IPS-20b (cell line): ENCODE results near the gene MBD2.
"Not testable (repeated sequence)": the region's sequence is repeated elsewhere in the genome, so short reads cannot be mapped to it uniquely, and the experiment has no call there.

Experiments
- H3K27ac ChIP-seq: one replicate; pipeline ENCODE4 v1.5.1; 2013; ENCODE audit warnings: low read length
- H3K27me3 ChIP-seq: 2 replicates; pipeline ENCODE4 v1.6.1; 2013; ENCODE audit warnings: mild to moderate bottlenecking, low read length, inconsistent platforms; ENCODE audit not compliant: insufficient read depth
- H3K36me3 ChIP-seq: 2 replicates; pipeline ENCODE4 v1.6.1; 2013; ENCODE audit warnings: low read depth, mild to moderate bottlenecking, inconsistent platforms, low read length, moderate library complexity; ENCODE audit not compliant: insufficient read depth
- H3K4me1 ChIP-seq: 2 replicates; pipeline ENCODE4 v1.6.1; 2013; ENCODE audit warnings: mild to moderate bottlenecking, control low read depth, inconsistent platforms, low read length, moderate library complexity; ENCODE audit not compliant: insufficient read depth
- H3K4me3 ChIP-seq: 2 replicates; pipeline ENCODE4 v1.5.1; 2013; ENCODE audit warnings: mild to moderate bottlenecking, low read length, inconsistent platforms
- H3K9ac ChIP-seq: 2 replicates; pipeline ENCODE4 v1.6.1; 2013; ENCODE audit warnings: low read depth, mild to moderate bottlenecking, inconsistent platforms, low read length, moderate library complexity
- H3K9me3 ChIP-seq: 2 replicates; pipeline ENCODE4 v1.6.1; 2013; ENCODE audit warnings: mild to moderate bottlenecking, low read depth, low read length, inconsistent platforms; ENCODE audit not compliant: insufficient read depth

MBD2 gene

GRCh38 chr18:54215069-54215468 is 9.4 kb downstream of the MBD2 start:
- no peak overlapping the region for H3K4me3 ChIP-seq
- H3K9ac ChIP-seq = no peak overlapping the region
- peaks cover 3% of the 10 kb centered on the region; the same call in 1 of the 2 replicates for H3K4me1 ChIP-seq
- H3K36me3 ChIP-seq = no peaks in the 10 kb centered on the region
- no peaks in the 10 kb centered on the region for H3K9me3 ChIP-seq
- H3K27me3 ChIP-seq = no peaks in the 10 kb centered on the region
- H3K27ac ChIP-seq = no peak overlapping the region

GRCh38 chr18:54210463-54210862 is 14.0 kb downstream of the MBD2 start:
- no peaks in the 10 kb centered on the region for H3K9me3 ChIP-seq
- no peaks in the 10 kb centered on the region for H3K27me3 ChIP-seq
- H3K9ac ChIP-seq = no peak overlapping the region
- no peak overlapping the region for H3K27ac ChIP-seq
- H3K36me3 ChIP-seq = no peaks in the 10 kb centered on the region
- H3K4me3 ChIP-seq = no peak overlapping the region
- no peaks in the 10 kb centered on the region for H3K4me1 ChIP-seq

- no peak overlapping the region for H3K4me3 ChIP-seq
- H3K4me1 ChIP-seq = no peaks in the 10 kb centered on the region
- H3K9me3 ChIP-seq = no peaks in the 10 kb centered on the region
- 0 out of 2 replicates have a peak, but pooled peaks cover 3% of the 10 kb centered on the region for H3K36me3 ChIP-seq
- H3K9ac ChIP-seq = no peak overlapping the region
- no peaks in the 10 kb centered on the region for H3K27me3 ChIP-seq
- no peak overlapping the region for H3K27ac ChIP-seq
Observed at GRCh38 chr18:54209471-54210180, 14.8 kb downstream of the MBD2 start.

- H3K36me3 ChIP-seq = peaks cover 31% of the 10 kb centered on the region
- no peak overlapping the region for H3K9ac ChIP-seq
- H3K27me3 ChIP-seq = no peaks in the 10 kb centered on the region
- H3K4me3 ChIP-seq = no peak overlapping the region
- H3K9me3 ChIP-seq = no peaks in the 10 kb centered on the region
- no peaks in the 10 kb centered on the region for H3K4me1 ChIP-seq
- H3K27ac ChIP-seq = no peak overlapping the region
Observed at GRCh38 chr18:54206447-54206846, 18.0 kb downstream of the MBD2 start.

GRCh38 chr18:54205959-54206358 is 18.5 kb downstream of the MBD2 start:
- Histone ChIP-seq H3K27me3 (no peaks in the 10 kb centered on the region), H3K4me1 (no peaks in the 10 kb centered on the region), H3K36me3 (peaks cover 35% of the 10 kb centered on the region), H3K4me3 (no peak overlapping the region), H3K9ac (no peak overlapping the region), H3K27ac (no peak overlapping the region), H3K9me3 (no peaks in the 10 kb centered on the region)

GRCh38 chr18:54205448-54205847 is 19.0 kb downstream of the MBD2 start:
- H3K36me3 ChIP-seq = peaks cover 38% of the 10 kb centered on the region
- not testable (repeated sequence) for H3K4me1 ChIP-seq, H3K4me3 ChIP-seq, H3K9me3 ChIP-seq, H3K27ac ChIP-seq, H3K9ac ChIP-seq, H3K27me3 ChIP-seq

GRCh38 chr18:54204883-54205282 is 19.6 kb downstream of the MBD2 start:
- H3K27ac ChIP-seq = no peak overlapping the region
- no peaks in the 10 kb centered on the region for H3K27me3 ChIP-seq
- H3K36me3 ChIP-seq = peaks cover 43% of the 10 kb centered on the region
- no peak overlapping the region for H3K4me3 ChIP-seq
- no peaks in the 10 kb centered on the region for H3K9me3 ChIP-seq
- no peak overlapping the region for H3K9ac ChIP-seq
- no peaks in the 10 kb centered on the region for H3K4me1 ChIP-seq

GRCh38 chr18:54203914-54204313 is 20.6 kb downstream of the MBD2 start:
- Histone ChIP-seq H3K9ac (no peak overlapping the region), H3K27me3 (no peaks in the 10 kb centered on the region), H3K36me3 (peaks cover 47% of the 10 kb centered on the region), H3K27ac (no peak overlapping the region), H3K4me1 (no peaks in the 10 kb centered on the region), H3K9me3 (no peaks in the 10 kb centered on the region), H3K4me3 (no peak overlapping the region)

GRCh38 chr18:54202851-54203250 is 21.6 kb downstream of the MBD2 start:
- peaks cover 47% of the 10 kb centered on the region for H3K36me3 ChIP-seq
- H3K4me3 ChIP-seq = no peak overlapping the region
- no peaks in the 10 kb centered on the region for H3K27me3 ChIP-seq
- no peaks in the 10 kb centered on the region for H3K4me1 ChIP-seq
- no peak overlapping the region for H3K27ac ChIP-seq
- no peak overlapping the region for H3K9ac ChIP-seq
- no peaks in the 10 kb centered on the region for H3K9me3 ChIP-seq

- no peak overlapping the region for H3K27ac ChIP-seq
- H3K9me3 ChIP-seq = no peaks in the 10 kb centered on the region
- no peaks in the 10 kb centered on the region for H3K27me3 ChIP-seq
- H3K9ac ChIP-seq = no peak overlapping the region
- H3K4me3 ChIP-seq = no peak overlapping the region
- no peaks in the 10 kb centered on the region for H3K4me1 ChIP-seq
- H3K36me3 ChIP-seq = peaks cover 27% of the 10 kb centered on the region
Observed at GRCh38 chr18:54197747-54198411, 26.6 kb downstream of the MBD2 start.

GRCh38 chr18:54193786-54194185 is 30.7 kb downstream of the MBD2 start:
- H3K9me3 ChIP-seq = no peaks in the 10 kb centered on the region
- H3K9ac ChIP-seq = no peak overlapping the region
- no peak overlapping the region for H3K27ac ChIP-seq
- no peak overlapping the region for H3K4me3 ChIP-seq
- peaks cover 9% of the 10 kb centered on the region; the same call in 1 of the 2 replicates for H3K4me1 ChIP-seq
- H3K27me3 ChIP-seq = no peaks in the 10 kb centered on the region
- H3K36me3 ChIP-seq = no peaks in the 10 kb centered on the region

GRCh38 chr18:54192900-54193299 is 31.6 kb downstream of the MBD2 start:
- Histone ChIP-seq H3K9me3 (no peaks in the 10 kb centered on the region), H3K9ac (no peak overlapping the region), H3K27ac (no peak overlapping the region), H3K4me1 (peaks cover 9% of the 10 kb centered on the region; the same call in 1 of the 2 replicates), H3K36me3 (no peaks in the 10 kb centered on the region), H3K27me3 (no peaks in the 10 kb centered on the region), H3K4me3 (no peak overlapping the region)
